Occipital lobe (tissue), 2 donors: ENCODE results near the gene PCBP1. TPM values are rescaled to one million over a fixed set of nuclear protein-coding genes. Genes with fewer than 3 reads are reported as not detected.
"Not testable (repeated sequence)": the region's sequence is repeated elsewhere in the genome, so short reads cannot be mapped to it uniquely, and the experiment has no call there.

ENCODE experiments used
- DNase-seq: peaks from one replicate; lab custom pipeline; 2025; lab: John Stamatoyannopoulos, UW
- total RNA-seq: library from RNA; depleted of rRNA; stranded (reverse); fragments of >200 nt; gene quantifications from one replicate; pipeline ENCODE4 v1.2.3, GENCODE V29; 2014

The PCBP1 gene
- total RNA-seq, 1 donor from 2014 or later = 22.0 TPM

GRCh38 chr2:70080610-70081200, 6.6 kb upstream of the PCBP1 start:
- no peak for DNase-seq

- no peak for DNase-seq
Observed at GRCh38 chr2:70081221-70081620, 6.1 kb upstream of the PCBP1 start.

- no peak for DNase-seq
Observed at GRCh38 chr2:70083344-70084156, 3.7 kb upstream of the PCBP1 start.

GRCh38 chr2:70084973-70085710, 2.1 kb upstream of the PCBP1 start:
- DNase-seq = peak; percentile 20

GRCh38 chr2:70085711-70086277, 1.5 kb upstream of the PCBP1 start:
- DNase-seq = no peak

GRCh38 chr2:70086278-70086837, 919 bp upstream of the PCBP1 start:
- DNase-seq = peak; percentile 77

GRCh38 chr2:70087702-70088597, 673 bp downstream of the PCBP1 start:
- DNase-seq = peak; percentile 43

GRCh38 chr2:70088598-70089219, 1.4 kb downstream of the PCBP1 start:
- DNase-seq = no peak

- DNase-seq = no peak
Observed at GRCh38 chr2:70089220-70089982, 2.1 kb downstream of the PCBP1 start.

GRCh38 chr2:70089983-70090525, 2.8 kb downstream of the PCBP1 start:
- no peak for DNase-seq

- no peak for DNase-seq
Observed at GRCh38 chr2:70090706-70091334, 3.5 kb downstream of the PCBP1 start.

GRCh38 chr2:70091364-70091763, 4.1 kb downstream of the PCBP1 start:
- no peak for DNase-seq

GRCh38 chr2:70091816-70092215, 4.5 kb downstream of the PCBP1 start:
- no peak for DNase-seq

GRCh38 chr2:70092576-70093243, 5.4 kb downstream of the PCBP1 start:
- DNase-seq = not testable (repeated sequence)

GRCh38 chr2:70094171-70094977, 7.1 kb downstream of the PCBP1 start:
- DNase-seq = no peak

GRCh38 chr2:70094978-70095719, 7.9 kb downstream of the PCBP1 start:
- peak; percentile 43 for DNase-seq
